ENCODE data around the gene PRICKLE1. TPM values are rescaled to one million over a fixed set of nuclear protein-coding genes. Genes with fewer than 3 reads are reported as not detected.
"Not testable (repeated sequence)": the region's sequence is repeated elsewhere in the genome, so short reads cannot be mapped to it uniquely, and the experiment has no call there.

PRICKLE1 gene
- total RNA-seq, 1 experiment from 2014 or later, result 77.2 TPM

- no peak for DNase-seq (ENCODE audit: low spot score)
These were observed 32.6 kb downstream of the PRICKLE1 start for GRCh38 chr12:42556917-42557316.

DNA sequence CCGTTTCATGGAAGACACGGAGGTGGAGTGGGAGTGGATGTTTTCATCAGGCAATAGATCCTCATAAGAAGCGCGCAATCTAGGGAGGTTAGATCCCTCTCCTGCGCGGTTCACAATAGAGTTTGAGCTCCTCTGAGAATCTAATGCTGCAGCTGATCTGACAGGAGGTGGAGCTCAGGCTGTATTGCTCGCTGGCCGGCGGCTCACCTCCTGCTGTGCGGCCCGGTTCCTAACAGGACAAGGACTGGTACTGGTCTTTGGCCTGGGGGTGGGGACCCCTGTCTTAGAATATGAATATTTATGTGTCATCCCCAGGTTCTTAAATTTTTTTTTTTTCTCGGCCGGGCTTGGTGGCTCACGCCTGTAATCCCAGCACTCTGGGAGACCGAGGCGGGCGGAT, 36.7 kb downstream of the PRICKLE1 start:
- no peak for DNase-seq (ENCODE audit: low spot score)

DNA sequence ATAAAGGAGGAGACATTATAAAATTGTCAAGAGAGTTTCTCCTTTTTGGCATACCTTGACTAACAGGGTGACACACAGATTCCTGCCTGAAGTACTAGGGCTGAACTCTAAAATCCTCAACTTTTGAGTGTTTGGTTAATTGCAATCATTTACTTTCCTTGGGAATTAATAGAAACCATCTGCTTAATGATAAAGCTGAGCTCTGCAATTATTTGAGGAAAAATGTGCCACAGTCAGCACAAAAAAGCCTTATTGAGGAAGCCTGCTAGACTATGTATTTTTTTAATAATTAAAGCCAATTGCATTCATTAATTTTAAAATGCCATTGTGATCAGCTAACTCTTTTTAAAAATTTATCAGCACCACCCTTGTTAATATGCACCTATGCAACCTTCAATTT, 38.7 kb downstream of the PRICKLE1 start:
- DNase-seq (ENCODE audit: low spot score), result no peak

- DNase-seq (ENCODE audit: low spot score), result no peak
These were observed 42.8 kb downstream of the PRICKLE1 start for GRCh38 chr12:42546709-42547108.

GRCh38 chr12:42541965-42542364, 47.6 kb downstream of the PRICKLE1 start:
- no peak for DNase-seq (ENCODE audit: low spot score)

GRCh38 chr12:42541308-42541707, 48.2 kb downstream of the PRICKLE1 start:
- not testable (repeated sequence) for DNase-seq (ENCODE audit: low spot score)

DNA sequence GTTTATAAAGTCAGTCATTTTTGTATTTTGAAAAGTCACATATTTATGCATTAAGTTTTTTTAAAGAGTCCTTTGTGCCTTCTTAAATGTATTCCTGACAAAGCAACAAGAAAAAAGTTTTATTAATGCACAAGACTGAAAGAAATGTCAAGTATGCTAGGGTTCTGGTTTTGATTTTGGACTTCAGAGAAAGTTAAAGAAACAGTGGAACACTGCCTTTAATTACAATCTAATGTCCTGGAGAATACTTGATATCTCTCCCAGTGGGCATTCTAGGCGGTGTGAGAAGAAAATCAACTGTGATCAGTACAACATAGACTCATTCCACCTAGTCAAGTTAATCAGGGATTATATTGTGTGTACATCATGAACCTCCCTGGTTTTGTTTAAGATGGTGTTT, 49.9 kb downstream of the PRICKLE1 start:
- no peak for DNase-seq (ENCODE audit: low spot score)

- no peak for DNase-seq (ENCODE audit: low spot score)
These were observed 51.3 kb downstream of the PRICKLE1 start for GRCh38 chr12:42538203-42538602.

GRCh38 chr12:42534184-42534838, 55.2 kb downstream of the PRICKLE1 start:
- DNase-seq (ENCODE audit: low spot score), result no peak

- no peak for DNase-seq (ENCODE audit: low spot score)
These were observed 59.3 kb downstream of the PRICKLE1 start for GRCh38 chr12:42530284-42530683.

DNA sequence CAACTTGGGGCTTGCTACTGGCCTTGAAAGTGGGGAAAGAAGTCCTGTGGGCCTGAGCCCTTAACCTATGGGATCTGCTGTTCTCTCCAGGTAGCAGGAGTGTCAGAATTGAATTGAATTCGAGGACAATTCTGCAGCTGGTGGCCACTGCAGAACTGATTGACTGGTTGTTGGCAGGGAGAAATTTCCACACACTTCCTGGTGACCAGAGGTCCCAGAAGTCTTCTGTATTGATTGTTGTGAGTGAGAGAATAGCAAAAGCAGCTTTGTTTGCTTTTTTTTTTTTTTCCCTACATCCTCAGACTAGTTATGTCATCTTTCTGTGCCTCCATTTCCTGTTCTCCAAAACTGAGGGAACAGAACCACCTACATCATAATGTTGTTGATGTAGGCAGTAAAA, 64.1 kb downstream of the PRICKLE1 start:
- DNase-seq (ENCODE audit: low spot score), result no peak

DNA sequence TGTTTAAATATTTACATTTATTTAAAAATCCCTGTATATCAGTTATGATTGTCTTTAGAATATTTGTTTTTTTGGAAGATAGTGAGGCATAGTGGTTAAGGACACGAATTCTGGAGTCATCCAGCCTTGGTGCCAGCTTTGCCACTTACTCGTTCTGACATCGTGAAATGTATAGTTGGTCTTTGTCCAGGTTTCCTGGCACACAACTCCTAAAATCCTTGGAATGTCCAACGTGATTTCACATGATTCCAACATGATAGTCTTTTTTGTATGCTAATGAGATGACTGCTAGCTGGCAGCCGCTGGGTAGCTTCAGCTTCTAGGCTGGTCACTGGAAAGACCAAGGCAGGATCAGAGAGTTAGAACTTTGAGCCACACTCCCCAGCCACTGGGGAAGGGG, 64.8 kb downstream of the PRICKLE1 start:
- no peak for DNase-seq (ENCODE audit: low spot score)

GRCh38 chr12:42516573-42516972, 73.0 kb downstream of the PRICKLE1 start:
- no peak for DNase-seq (ENCODE audit: low spot score)

DNA sequence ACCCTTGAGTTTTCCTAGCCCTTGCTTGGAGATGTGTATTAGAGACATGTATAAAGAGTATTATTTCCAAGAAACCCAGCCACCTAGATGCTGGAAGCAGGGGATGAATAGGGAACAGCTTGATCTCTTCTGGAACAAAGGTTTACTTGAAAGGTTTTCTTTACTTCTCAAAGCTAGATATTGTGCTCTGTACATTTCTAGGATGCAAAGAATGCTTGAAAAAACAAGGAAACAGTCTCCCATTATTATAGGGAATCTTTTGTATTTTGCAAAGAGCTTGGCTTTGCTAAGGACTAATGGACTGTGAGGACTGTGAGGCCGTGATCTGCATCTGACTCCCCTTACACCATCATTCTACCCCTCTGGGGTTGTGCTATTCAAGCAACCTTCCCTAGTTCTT, 77.9 kb downstream of the PRICKLE1 start:
- DNase-seq (ENCODE audit: low spot score), result no peak

DNA sequence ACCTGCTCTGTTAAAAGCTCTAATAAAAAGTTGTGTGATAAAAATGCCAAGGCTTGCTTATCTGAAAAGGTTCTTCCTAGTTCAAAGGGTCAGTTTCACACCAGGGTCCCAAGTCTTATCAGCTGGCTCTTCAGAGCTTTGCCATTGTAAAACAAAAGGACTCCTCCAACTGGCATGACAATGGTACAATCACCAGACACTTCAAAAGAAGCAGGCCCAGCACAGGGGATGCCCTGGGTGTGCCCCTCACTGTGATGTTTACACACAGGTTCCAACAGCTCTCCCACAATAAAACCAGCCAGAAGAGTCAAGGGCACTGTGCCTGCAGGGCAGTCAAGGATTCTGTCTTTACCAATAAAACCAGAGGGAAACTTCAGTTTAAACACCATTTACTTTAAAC, 78.7 kb downstream of the PRICKLE1 start:
- no peak for DNase-seq (ENCODE audit: low spot score)

- no peak for DNase-seq (ENCODE audit: low spot score)
These were observed 80.6 kb downstream of the PRICKLE1 start for GRCh38 chr12:42508913-42509460.

GRCh38 chr12:42507565-42507964, 82.0 kb downstream of the PRICKLE1 start:
- DNase-seq (ENCODE audit: low spot score), result no peak

DNA sequence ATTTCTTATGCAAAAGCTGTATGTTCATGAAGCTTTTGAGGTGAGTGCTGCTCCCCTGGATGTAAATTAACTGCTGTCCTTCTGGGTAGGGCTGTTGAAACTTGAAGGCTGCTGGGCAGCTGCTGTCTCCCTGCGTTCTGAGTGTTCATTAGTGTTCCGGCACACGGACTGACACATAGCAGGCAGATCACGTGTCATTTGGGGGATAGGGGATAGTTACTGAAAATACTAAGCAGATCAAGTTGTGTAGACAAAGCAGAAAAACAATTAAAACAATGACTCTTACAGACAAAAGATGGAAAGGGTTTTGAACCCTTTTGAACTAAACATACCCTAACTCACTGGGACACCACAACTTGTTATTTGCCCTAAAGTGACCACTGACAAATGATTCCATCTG, 82.5 kb downstream of the PRICKLE1 start:
- DNase-seq (ENCODE audit: low spot score), result no peak

DNA sequence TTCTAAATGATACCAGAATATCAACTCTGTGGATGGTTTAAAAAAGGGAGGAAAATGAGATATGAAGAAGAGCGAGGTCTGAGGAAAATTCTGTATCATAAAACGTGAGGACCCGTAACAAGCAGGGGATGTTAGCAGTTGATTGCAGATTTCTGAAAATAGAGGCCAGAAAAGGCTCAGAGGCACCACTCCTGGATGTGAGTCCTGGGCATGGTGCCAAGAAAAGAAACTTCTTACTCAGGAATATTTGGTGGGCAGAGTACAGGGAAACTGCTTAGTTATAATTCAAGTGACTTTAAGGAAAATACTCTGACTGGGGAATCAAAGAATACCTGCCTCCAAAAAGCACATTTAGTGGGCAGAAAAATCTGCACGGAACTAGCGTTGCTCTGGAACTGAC, 85.5 kb downstream of the PRICKLE1 start:
- no peak for DNase-seq (ENCODE audit: low spot score)

DNA sequence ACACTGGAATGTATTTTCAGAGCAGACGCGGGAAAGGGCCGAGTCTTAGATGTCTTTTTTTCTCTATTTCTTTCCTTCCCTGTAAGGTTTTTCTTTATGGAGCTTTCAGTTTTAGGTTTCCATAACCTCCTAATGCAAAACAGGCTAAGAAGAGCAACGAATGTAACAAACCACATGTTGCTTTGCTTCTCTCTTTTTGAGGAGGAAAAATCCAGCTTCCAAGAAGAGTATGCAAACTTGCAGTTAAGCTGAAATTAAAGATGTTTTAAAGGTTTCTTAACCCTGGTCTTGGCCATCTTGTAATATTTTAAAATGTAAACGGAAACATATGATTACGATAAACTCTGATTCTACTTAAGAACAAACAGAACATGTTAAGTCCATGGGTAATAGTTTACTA, 86.9 kb downstream of the PRICKLE1 start:
- DNase-seq (ENCODE audit: low spot score), result no peak

DNA sequence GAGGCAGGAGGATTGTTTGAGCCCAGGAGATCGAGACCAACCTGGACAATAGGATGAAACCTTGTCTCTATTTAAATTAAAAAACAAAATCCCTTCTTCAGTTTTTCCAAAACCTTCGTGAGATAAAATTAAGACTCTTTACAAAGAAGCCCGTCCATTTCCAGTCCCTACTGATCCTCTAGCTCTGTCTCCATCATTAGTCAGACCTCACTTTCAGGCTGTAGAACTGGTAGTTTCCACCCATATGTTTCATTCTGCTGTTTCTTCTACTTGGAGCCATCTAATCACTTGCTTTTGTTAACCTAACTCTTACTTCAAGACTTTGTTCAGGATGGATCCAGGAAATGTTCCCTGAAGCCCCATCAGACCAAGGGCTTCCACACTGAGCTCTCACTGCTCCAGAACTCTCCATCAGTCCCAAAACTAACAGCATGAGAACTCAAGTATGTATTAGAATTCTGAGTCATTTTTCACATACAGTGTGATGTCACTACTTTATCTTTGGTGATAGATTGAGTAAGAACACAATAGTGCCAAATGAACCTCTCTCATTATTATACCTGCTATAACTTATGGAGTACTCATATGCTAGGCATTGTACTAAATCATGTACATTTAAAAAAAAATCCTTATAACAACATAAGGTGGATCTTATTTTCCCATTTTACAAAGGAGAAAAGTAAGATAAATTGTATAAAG, 90.8 kb downstream of the PRICKLE1 start:
- DNase-seq (ENCODE audit: low spot score), result no peak

DNA sequence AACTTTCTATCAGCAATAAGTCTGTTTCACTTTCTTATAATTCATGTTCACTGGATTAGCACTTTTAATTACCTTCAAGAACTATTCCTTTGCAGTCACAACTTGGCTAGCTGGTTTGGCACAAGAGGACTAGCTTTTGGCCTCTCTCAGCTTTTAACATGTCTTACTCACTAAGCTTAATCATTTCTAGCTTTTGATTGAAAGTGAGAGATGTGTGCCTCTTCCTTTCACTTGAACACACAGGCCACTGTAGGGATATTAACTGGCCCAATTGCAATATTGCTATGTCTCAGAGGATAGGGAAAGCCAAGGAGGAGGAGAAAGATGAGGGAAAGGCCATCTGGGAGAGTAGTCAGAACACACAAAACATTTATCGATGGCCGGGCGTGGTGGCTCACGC, 92.7 kb downstream of the PRICKLE1 start:
- no peak for DNase-seq (ENCODE audit: low spot score)

- no peak for DNase-seq (ENCODE audit: low spot score)
These were observed 94.3 kb downstream of the PRICKLE1 start for GRCh38 chr12:42495244-42495643.
